Measurements from ENCODE around the gene HID1.
"Not testable (repeated sequence)": the region's sequence is repeated elsewhere in the genome, so short reads cannot be mapped to it uniquely, and the experiment has no call there.

GRCh38 chr17:74906214-74906793, 66.3 kb downstream of the HID1 start:
- not testable (repeated sequence) for TF ChIP-seq CTCF, POLR2A (IDR thresholded peaks at IDR 0.05)
